HepG2 (cell line): ENCODE measurements around the gene MED15. TPM values are rescaled to one million over a fixed set of nuclear protein-coding genes. Genes with fewer than 3 reads are reported as not detected.

Experiments
- ATAC-seq: fragments of 200-7000 bp; cut with Tn5 transposase; 3 replicates; pipeline ENCODE4 v1.9.1; 2020; ENCODE audit warnings: mild to moderate bottlenecking, moderate library complexity
- BruUV-seq: library from RNA; stranded (reverse); fragments of 400-500 nt; replicated peaks from 2 replicates; lab custom pipeline; 2021; lab: Mats Ljungman, UMichigan
- CTCF ChIA-PET: fragments of 300-600 bp; formaldehyde crosslinking; extraction: SDS; loops from one replicate; lab custom pipeline; 2021; ENCODE audit warnings: low total read pairs, inconsistent platforms, low intra/inter-chr PET ratio; lab: Yijun Ruan, JAX
- POLR2A ChIA-PET: fragments of 350-600 bp; sonication (Branson Sonifier 250); formaldehyde crosslinking; loops from one replicate; lab custom pipeline; 2020; ENCODE audit warnings: antibody characterized with exemption, inconsistent platforms; lab: Yijun Ruan, JAX
- DNase-seq: peaks from one replicate; pipeline ENCODE4 v3.0.0-alpha.2; 2015; ENCODE audit warnings: low spot score
- FAIRE-seq: peaks from 3 replicates; lab custom pipeline; 2011; peaks lifted over from hg19 to GRCh38; lab: Jason Lieb, UNC
- H2AFZ ChIP-seq: one replicate; pipeline ENCODE4 v1.6.1; 2011; ENCODE audit warnings: low read length, inconsistent platforms
- H3K27ac ChIP-seq: fragments of 300-600 bp; 3 replicates; pipeline ENCODE4 v1.8.0; 2011; ENCODE audit warnings: mixed run types, mild to moderate bottlenecking, mixed read lengths, low read length, inconsistent platforms; ENCODE audit not compliant: insufficient read depth; ENCODE audit errors: extremely low read length
- H3K27me3 ChIP-seq, 2 experiments: fragments of 200-600 bp in 1 of 2; 2 replicates in 1 of 2; 3 replicates in 1 of 2; pipeline versions ENCODE4 v1.6.0 to v1.8.0; 2011; ENCODE audit warnings: low read length in 2 of 2, mild to moderate bottlenecking in 2 of 2, moderate library complexity in 2 of 2, inconsistent platforms in 1 of 2; ENCODE audit not compliant: insufficient read depth in 2 of 2, control insufficient read depth in 1 of 2
- H3K36me3 ChIP-seq, 2 experiments: fragments of 200-600 bp in 1 of 2; replicated peaks in 1 of 2; 2 replicates in 1 of 2; 3 replicates in 1 of 2; pipeline versions ENCODE4 v1.5.1 to v1.8.0; 2011; ENCODE audit warnings: low read length in 2 of 2, inconsistent platforms in 1 of 2; ENCODE audit not compliant: insufficient read depth in 2 of 2, control insufficient read depth in 1 of 2
- H3K4me1 ChIP-seq: 2 replicates; pipeline ENCODE4 v1.5.1; 2012; ENCODE audit warnings: low read length, inconsistent platforms; ENCODE audit not compliant: insufficient read depth
- H3K4me2 ChIP-seq: 2 replicates; pipeline ENCODE4 v1.6.0; 2011; ENCODE audit warnings: low read depth, low read length, inconsistent platforms
- H3K4me3 ChIP-seq, 3 experiments: fragments of 200-600 bp in 1 of 3; sonication (generic), shearing (Covaris generic) in 1 of 3; replicated peaks in 1 of 3; 2 replicates each; pipeline ENCODE4 v1.5.1; 2011 to 2016; ENCODE audit warnings: low read length in 3 of 3, inconsistent platforms in 2 of 3, low read depth in 2 of 3, mild to moderate bottlenecking in 2 of 3, control low read depth in 1 of 3, mixed read lengths in 1 of 3; ENCODE audit not compliant: insufficient read depth in 1 of 3
- H3K79me2 ChIP-seq: one replicate; pipeline ENCODE4 v1.6.1; 2011; ENCODE audit warnings: low read length, inconsistent platforms; ENCODE audit not compliant: insufficient read depth
- H3K9ac ChIP-seq: 2 replicates; pipeline ENCODE4 v1.6.0; 2011; ENCODE audit warnings: mild to moderate bottlenecking, low read depth, low read length, inconsistent platforms; ENCODE audit not compliant: insufficient read depth
- H3K9me3 ChIP-seq: 2 replicates; pipeline ENCODE4 v1.5.1; 2012; ENCODE audit warnings: mild to moderate bottlenecking, low read length
- H4K20me1 ChIP-seq: 2 replicates; pipeline ENCODE4 v1.6.0; 2011; ENCODE audit warnings: inconsistent platforms, mild to moderate bottlenecking, low read length, moderate library complexity; ENCODE audit not compliant: insufficient read depth
- HOXA3 ChIP-seq: sonication (generic); formaldehyde crosslinking; IDR thresholded peaks from 2 replicates; pipeline ENCODE4 v1.5.0; 2020; ENCODE audit warnings: missing genetic modification reagents
- SMARCC2 ChIP-seq: fragments of 450-650 bp; IDR thresholded peaks from 2 replicates; pipeline ENCODE4 v1.6.1; 2017; ENCODE audit warnings: antibody characterized with exemption, mild to moderate bottlenecking
- TFE3 ChIP-seq: IDR thresholded peaks from 2 replicates; pipeline ENCODE4 v1.6.1; 2016
- ZBTB14 ChIP-seq: sonication (generic); formaldehyde crosslinking; IDR thresholded peaks from 2 replicates; pipeline ENCODE4 v1.4.0; 2020; ENCODE audit warnings: missing genetic modification reagents
- ZBTB37 ChIP-seq: sonication (generic); formaldehyde crosslinking; IDR thresholded peaks from 2 replicates; pipeline ENCODE4 v1.4.0; 2020; ENCODE audit warnings: mild to moderate bottlenecking, missing genetic modification reagents
- ZFYVE20 ChIP-seq: sonication (generic); formaldehyde crosslinking; IDR thresholded peaks from 2 replicates; pipeline ENCODE4 v1.8.0; 2023; ENCODE audit warnings: low read depth, mild to moderate bottlenecking, moderate library complexity, missing genetic modification reagents, borderline replicate concordance
- ZKSCAN5 ChIP-seq: sonication (generic); formaldehyde crosslinking; IDR thresholded peaks from 2 replicates; pipeline ENCODE4 v1.5.1; 2020; ENCODE audit warnings: mild to moderate bottlenecking, missing genetic modification reagents
- ZNF44 ChIP-seq: sonication (generic); formaldehyde crosslinking; IDR thresholded peaks from 2 replicates; pipeline ENCODE4 v1.5.1; 2020; ENCODE audit warnings: mild to moderate bottlenecking, missing genetic modification reagents
- ZNF576 ChIP-seq: sonication (generic); formaldehyde crosslinking; IDR thresholded peaks from 2 replicates; pipeline ENCODE4 v1.4.0; 2020; ENCODE audit warnings: mild to moderate bottlenecking, missing genetic modification reagents
- ZNF609 ChIP-seq: sonication (generic); formaldehyde crosslinking; IDR thresholded peaks from 2 replicates; pipeline ENCODE4 v1.4.0; 2020; ENCODE audit warnings: mild to moderate bottlenecking, missing genetic modification reagents, borderline replicate concordance
- WGBS: methylation state at CpG from one replicate; pipeline ENCODE4 v1.1.6; 2017; ENCODE audit warnings: low lambda C conversion rate; 5-methylcytosine and 5-hydroxymethylcytosine counted together
- in situ Hi-C: cut with HindIII; loops from 2 replicates; pipeline ENCODE4 v1.10.0; 2017; ENCODE audit warnings: low pct_unique_long_range_greater_than_20kb; ENCODE audit not compliant: extremely low pct_ligation_motif_present
- intact Hi-C: fragments of 100-400 bp; cut with micrococcal nuclease; formaldehyde crosslinking; loops from one replicate; pipeline ENCODE4 v1.10.0; 2022; ENCODE audit not compliant: unreplicated experiment
- polyA plus RNA-seq, 8 experiments: library from polyadenylated mRNA; depleted of rRNA in 3 of 8; stranded (reverse) in 7 of 8; unstranded in 1 of 8; fragments of >200 nt; fragmentation: Illumina TruSeq in 4 of 8; extraction: Trizol in 4 of 8; gene quantifications; 2 replicates each; pipeline versions ENCODE4 v1.2.1 to v1.2.3, GENCODE V29; 2011 to 2016; ENCODE audit warnings: low read depth in 4 of 8, missing spikeins in 1 of 8, mixed read lengths in 1 of 8; ENCODE audit not compliant: insufficient read depth in 1 of 8
- total RNA-seq, 5 experiments: library from RNA; depleted of rRNA; stranded (reverse); fragments of >200 nt; fragmentation: Illumina TruSeq; extraction: Trizol; gene quantifications; 2 replicates each; pipeline ENCODE4 v1.2.3, GENCODE V29; 2016; ENCODE audit warnings: low read depth in 1 of 5
- TF ChIP-seq, protein P1 (sequence below): sonication (generic); formaldehyde crosslinking; IDR thresholded peaks from 2 replicates; pipeline ENCODE4 v1.4.0; 2020; ENCODE audit warnings: missing genetic modification reagents

MED15 gene
- total and polyA plus RNA-seq, 2 of the 13 experiments (the other 11 are each of a cell fraction or from before 2014, with no cell fraction given), result 14.3 to 27.0 TPM

DNA sequence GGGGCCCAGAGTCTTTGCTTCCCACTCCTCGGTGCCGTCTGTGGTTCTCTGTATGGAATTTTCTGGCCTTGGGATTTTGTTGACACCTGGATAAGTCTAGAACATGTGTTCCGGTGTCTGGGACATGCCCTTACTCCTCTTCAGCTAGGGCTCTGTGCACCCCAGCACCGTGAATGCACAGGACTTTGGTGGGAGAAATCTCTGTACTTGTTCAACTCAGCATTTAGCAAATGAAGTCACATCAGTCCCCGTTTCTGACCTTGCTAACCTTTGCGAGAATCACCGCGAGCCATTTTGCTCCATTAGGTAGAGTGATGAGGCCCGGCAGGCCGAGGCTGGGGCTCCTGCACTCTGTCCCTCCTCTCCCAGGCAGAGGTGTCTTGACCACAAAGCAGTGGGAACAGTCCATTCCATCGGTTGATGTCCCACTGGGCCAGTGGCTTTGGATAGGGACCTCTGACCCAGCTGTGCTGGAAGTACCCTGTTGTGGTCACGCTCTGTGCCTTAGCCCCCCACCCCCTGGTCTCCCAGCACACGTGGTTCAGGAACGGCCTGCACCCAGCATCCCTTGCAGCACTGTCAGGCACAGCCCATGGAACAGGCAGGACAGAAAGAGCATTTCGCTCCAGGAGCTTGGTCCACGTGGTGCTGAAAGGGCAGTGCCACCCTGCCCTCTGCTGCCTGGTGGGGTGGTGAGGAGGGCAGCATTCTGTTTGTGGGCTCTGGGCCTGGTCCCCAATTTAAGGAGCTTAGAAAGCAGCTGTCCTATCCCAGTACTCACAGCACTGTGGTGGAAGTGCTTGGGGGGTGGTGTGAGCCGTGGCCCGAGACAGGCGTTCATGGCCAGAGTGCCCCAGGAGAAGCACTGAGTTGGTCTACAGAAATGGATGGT, 73.4 kb downstream of the MED15 start:
- Histone ChIP-seq H3K9ac (no peak overlapping the region), H3K9me3 (no peaks in the 10 kb centered on the region), H3K79me2 (no peaks in the 10 kb centered on the region), H3K27ac (no peak overlapping the region), H3K36me3 (peaks cover 45 to 91% of the 10 kb centered on the region in 2 experiments), H3K27me3 (no peaks in the 10 kb centered on the region; a peak in 1 of 5 replicates), H2AFZ (no peak overlapping the region), H3K4me2 (no peak overlapping the region), H3K4me1 (no peaks in the 10 kb centered on the region), H3K4me3 (no peak overlapping the region), H4K20me1 (peaks cover 4% of the 10 kb centered on the region; the same call in 1 of the 2 replicates)
- DNase-seq, result no peak
- FAIRE-seq, result no peak
- WGBS, result 97% methylated on average over 11 of the region's 19 CpGs
- intact Hi-C loops (no loop called here), in situ Hi-C loops (no loop called here)
- POLR2A ChIA-PET, result no interaction called here
- CTCF ChIA-PET, result no interaction called here
- no TSS peak for BruUV-seq
- no peak for ATAC-seq
- TF ChIP-seq TFE3, result no peak
- TF ChIP-seq ZNF44, result no peak
- TF ChIP-seq, protein P1, sequence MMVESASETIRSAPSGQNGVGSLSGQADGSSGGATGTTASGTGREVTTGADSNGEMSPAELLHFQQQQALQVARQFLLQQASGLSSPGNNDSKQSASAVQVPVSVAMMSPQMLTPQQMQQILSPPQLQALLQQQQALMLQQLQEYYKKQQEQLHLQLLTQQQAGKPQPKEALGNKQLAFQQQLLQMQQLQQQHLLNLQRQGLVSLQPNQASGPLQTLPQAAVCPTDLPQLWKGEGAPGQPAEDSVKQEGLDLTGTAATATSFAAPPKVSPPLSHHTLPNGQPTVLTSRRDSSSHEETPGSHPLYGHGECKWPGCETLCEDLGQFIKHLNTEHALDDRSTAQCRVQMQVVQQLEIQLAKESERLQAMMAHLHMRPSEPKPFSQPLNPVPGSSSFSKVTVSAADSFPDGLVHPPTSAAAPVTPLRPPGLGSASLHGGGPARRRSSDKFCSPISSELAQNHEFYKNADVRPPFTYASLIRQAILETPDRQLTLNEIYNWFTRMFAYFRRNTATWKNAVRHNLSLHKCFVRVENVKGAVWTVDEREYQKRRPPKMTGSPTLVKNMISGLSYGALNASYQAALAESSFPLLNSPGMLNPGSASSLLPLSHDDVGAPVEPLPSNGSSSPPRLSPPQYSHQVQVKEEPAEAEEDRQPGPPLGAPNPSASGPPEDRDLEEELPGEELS, result no peak
- TF ChIP-seq ZNF609, result no peak
- TF ChIP-seq HOXA3 (CRISPR knock-in tag), result no peak
- TF ChIP-seq ZBTB14 (CRISPR knock-in tag), result no peak
- no peak for TF ChIP-seq ZBTB37 (CRISPR knock-in tag)
- no peak for TF ChIP-seq SMARCC2
- no peak for TF ChIP-seq ZKSCAN5 (CRISPR knock-in tag)
- no peak for TF ChIP-seq ZFYVE20 (CRISPR knock-in tag)
- TF ChIP-seq ZNF576 (CRISPR knock-in tag), result no peak
